K562 (cell line): ENCODE measurements around the gene BCL2L13. TPM values are rescaled to one million over a fixed set of nuclear protein-coding genes. Genes with fewer than 3 reads are reported as not detected.
A peak's percentile ranks its signal among the peaks of the same experiment; 100 is the strongest.

ENCODE experiments used
- ATAC-seq: fragments of 200-7000 bp; cut with Tn5 transposase; 3 replicates; pipeline ENCODE4 v1.9.1; 2020; ENCODE audit warnings: moderate library complexity
- BruUV-seq: library from RNA; stranded (reverse); fragments of 400-500 nt; replicated peaks from 2 replicates; lab custom pipeline; 2021; lab: Mats Ljungman, UMichigan
- CTCF ChIA-PET: fragments of 300-600 bp; formaldehyde crosslinking; extraction: SDS; loops from one replicate; lab custom pipeline; 2021; ENCODE audit warnings: low intra/inter-chr PET ratio; lab: Yijun Ruan, JAX
- POLR2A ChIA-PET: fragments of 300-600, 350-650 bp; sonication (Branson Sonifier 250); formaldehyde crosslinking; extraction: SDS; loops from one replicate; lab custom pipeline; 2021; ENCODE audit warnings: antibody characterized with exemption, inconsistent platforms; lab: Yijun Ruan, JAX
- DNase-seq, 4 experiments: peaks; one replicate each; pipeline versions ENCODE4 v3.0.0 to v3.0.0-alpha.2; 2011 to 2018; ENCODE audit warnings: low spot score in 3 of 4, mixed read lengths in 3 of 4; ENCODE audit errors: extremely low read depth in 1 of 4
- FAIRE-seq: peaks from 2 replicates; lab custom pipeline; 2011; peaks lifted over from hg19 to GRCh38; lab: Jason Lieb, UNC
- H2AFZ ChIP-seq: 2 replicates; pipeline ENCODE4 v1.6.0; 2011; ENCODE audit warnings: low read depth, low read length, control low read depth, inconsistent platforms
- H3K27ac ChIP-seq: fragments of 200-600 bp; 3 replicates; pipeline ENCODE4 v1.8.0; 2011; ENCODE audit warnings: low read depth, mild to moderate bottlenecking, control low read depth, inconsistent platforms, low read length, moderate library complexity, mixed read lengths; ENCODE audit errors: extremely low read depth
- H3K27me3 ChIP-seq, 2 experiments: fragments of 300-600 bp in 1 of 2; 2 replicates in 1 of 2; 3 replicates in 1 of 2; pipeline versions ENCODE4 v1.6.0 to v1.8.0; 2011; ENCODE audit warnings: inconsistent platforms in 2 of 2, low read length in 2 of 2, mild to moderate bottlenecking in 1 of 2, mixed read lengths in 1 of 2, moderate library complexity in 1 of 2; ENCODE audit not compliant: control insufficient read depth in 2 of 2, insufficient read depth in 2 of 2
- H3K36me3 ChIP-seq: fragments of 300-600 bp; 3 replicates; pipeline ENCODE4 v1.8.0; 2011; ENCODE audit warnings: mild to moderate bottlenecking, low read length, inconsistent platforms; ENCODE audit not compliant: control insufficient read depth, insufficient read depth
- H3K4me1 ChIP-seq, 2 experiments: fragments of 200-600 bp in 1 of 2; replicated peaks in 1 of 2; 2 replicates in 1 of 2; 3 replicates in 1 of 2; pipeline versions ENCODE4 v1.5.1 to v1.8.0; 2011; ENCODE audit warnings: inconsistent platforms in 2 of 2, low read length in 2 of 2, mild to moderate bottlenecking in 1 of 2, mixed read lengths in 1 of 2, moderate library complexity in 1 of 2; ENCODE audit not compliant: control insufficient read depth in 2 of 2, insufficient read depth in 2 of 2
- H3K4me2 ChIP-seq: 2 replicates; pipeline ENCODE4 v1.6.1; 2011; ENCODE audit warnings: low read length, control low read depth, inconsistent platforms, mixed read lengths; ENCODE audit not compliant: insufficient read depth
- H3K4me3 ChIP-seq: fragments of 200-600 bp; sonication (generic), shearing (Covaris generic); 2 replicates; pipeline ENCODE4 v1.5.1; 2016; ENCODE audit warnings: control low read depth, inconsistent platforms
- H3K79me2 ChIP-seq: fragments of 200-600 bp; 3 replicates; pipeline ENCODE4 v1.8.0; 2011; ENCODE audit warnings: low read length, inconsistent platforms; ENCODE audit not compliant: control insufficient read depth, insufficient read depth
- H3K9ac ChIP-seq, 2 experiments: 2 replicates each; pipeline versions ENCODE4 v1.6.0 to v1.6.1; 2011; ENCODE audit warnings: low read depth in 2 of 2, low read length in 2 of 2, control low read depth in 1 of 2, inconsistent platforms in 1 of 2, mild to moderate bottlenecking in 1 of 2, mixed read lengths in 1 of 2; ENCODE audit not compliant: insufficient read depth in 1 of 2
- H3K9me1 ChIP-seq: one replicate; pipeline ENCODE4 v1.6.0; 2011; ENCODE audit warnings: inconsistent platforms, mild to moderate bottlenecking, low read length, moderate library complexity; ENCODE audit not compliant: control insufficient read depth, insufficient read depth
- H3K9me3 ChIP-seq: replicated peaks from 2 replicates; pipeline ENCODE4 v1.5.1; 2011; ENCODE audit warnings: low read depth, low read length, inconsistent platforms; ENCODE audit not compliant: control insufficient read depth, insufficient read depth
- H4K20me1 ChIP-seq: replicated peaks from 2 replicates; pipeline ENCODE4 v1.6.1; 2011; ENCODE audit warnings: low read length, inconsistent platforms, mixed read lengths; ENCODE audit not compliant: control insufficient read depth, insufficient read depth
- BCOR ChIP-seq: fragments of 450-650 bp; IDR thresholded peaks from 2 replicates; pipeline ENCODE4 v1.6.1; 2016
- FOXK1 ChIP-seq: sonication (generic); formaldehyde crosslinking; IDR thresholded peaks from 2 replicates; pipeline ENCODE4 v1.8.0; 2022; ENCODE audit warnings: missing genetic modification reagents, mild to moderate bottlenecking, borderline replicate concordance
- IRF2 ChIP-seq: sonication (generic); formaldehyde crosslinking; IDR thresholded peaks from 2 replicates; pipeline ENCODE4 v1.8.1; 2022; ENCODE audit warnings: mild to moderate bottlenecking, missing genetic modification reagents
- MAX ChIP-seq: sonication (generic); formaldehyde crosslinking; IDR thresholded peaks from 2 replicates; pipeline ENCODE4 v1.9.0; 2022; ENCODE audit warnings: mild to moderate bottlenecking, missing genetic modification reagents
- NEUROD1 ChIP-seq: fragments of 150-350 bp; IDR thresholded peaks from 2 replicates; pipeline ENCODE4 v1.6.1; 2014; ENCODE audit warnings: borderline replicate concordance, low read length, low read depth; ENCODE audit not compliant: partially characterized antibody
- POLR2A ChIP-seq: fragments of 450-650 bp; conservative IDR thresholded peaks from 2 replicates; pipeline ENCODE4 v1.6.1; 2016
- TAF9B ChIP-seq: fragments of 450-650 bp; IDR thresholded peaks from 2 replicates; pipeline ENCODE4 v1.6.1; 2018; ENCODE audit warnings: mild to moderate bottlenecking; ENCODE audit not compliant: partially characterized antibody
- TBL1XR1 ChIP-seq, 2 experiments: IDR thresholded peaks; 2 replicates each; pipeline ENCODE4 v1.6.1; 2012; ENCODE audit warnings: improper control_type of control experiment in 2 of 2, low read length in 2 of 2, mild to moderate bottlenecking in 1 of 2
- TCFL5 ChIP-seq: fragments of 250-450 bp; sonication (Bioruptor Pico); conservative IDR thresholded peaks from 2 replicates; pipeline ENCODE4 v1.6.1; 2021; ENCODE audit warnings: mild to moderate bottlenecking, moderate library complexity, matching md5 sums
- TRIM28 ChIP-seq: fragments of 450-650 bp; IDR thresholded peaks from 2 replicates; pipeline ENCODE4 v1.6.1; 2017
- ZNF589 ChIP-seq: fragments of 200-800 bp; sonication (Bioruptor generic); IDR thresholded peaks from 2 replicates; pipeline ENCODE4 v1.6.1; 2016; ENCODE audit warnings: low read depth, missing genetic modification characterization, missing compliant biosample characterization
- ZNF785 ChIP-seq: fragments of 250-450 bp; sonication (Bioruptor Pico); IDR thresholded peaks from 2 replicates; pipeline ENCODE4 v1.4.0; 2020; ENCODE audit warnings: mild to moderate bottlenecking
- WGBS: fragments of 100-300 bp; shearing (Covaris generic); methylation state at CpG from one replicate; pipeline ENCODE4 v1.1.6; 2016; ENCODE audit warnings: low coverage, mixed read lengths; ENCODE audit not compliant: insufficient coverage; ENCODE audit errors: missing lambda C conversion rate; 5-methylcytosine and 5-hydroxymethylcytosine counted together
- in situ Hi-C: fragments of 300-500 bp; cut with MboI; formaldehyde crosslinking; loops from 4 replicates; pipeline ENCODE4 v1.15.0; 2018; ENCODE audit warnings: inconsistent platforms, mixed read lengths
- intact Hi-C: fragments of 100-400 bp; cut with micrococcal nuclease; formaldehyde crosslinking; loops from 2 replicates; pipeline ENCODE4 v1.14.2; 2022
- polyA plus RNA-seq, 8 experiments: library from polyadenylated mRNA; depleted of rRNA in 4 of 8; stranded (reverse) in 5 of 8; unstranded in 3 of 8; fragments of >200 nt; fragmentation: Nextera tagmentation in 2 of 8; fragmentation: Illumina TruSeq in 1 of 8; extraction: Ambion mirVana in 2 of 8; extraction: Trizol in 1 of 8; gene quantifications; 2 replicates each; pipeline versions ENCODE4 v1.2.1 to v1.2.3, GENCODE V29; 2011 to 2014; ENCODE audit warnings: inconsistent platforms in 1 of 8, missing spikeins in 1 of 8
- total RNA-seq, 7 experiments: library from RNA; depleted of rRNA in 6 of 7; stranded (reverse); fragments of >200 nt in 6 of 7; fragmentation: Illumina TruSeq in 2 of 7; extraction: Trizol in 2 of 7; gene quantifications; 2 replicates each; pipeline versions ENCODE4 v1.2.1 to v1.2.3, GENCODE V29; 2011 to 2021; ENCODE audit warnings: low replicate concordance in 1 of 7

The BCL2L13 gene
- total and polyA plus RNA-seq, 9 of the 15 experiments (the other 6 are each of a cell fraction or from before 2014, with no cell fraction given) = 41.5 to 63.4 (median 56.5) TPM

DNA sequence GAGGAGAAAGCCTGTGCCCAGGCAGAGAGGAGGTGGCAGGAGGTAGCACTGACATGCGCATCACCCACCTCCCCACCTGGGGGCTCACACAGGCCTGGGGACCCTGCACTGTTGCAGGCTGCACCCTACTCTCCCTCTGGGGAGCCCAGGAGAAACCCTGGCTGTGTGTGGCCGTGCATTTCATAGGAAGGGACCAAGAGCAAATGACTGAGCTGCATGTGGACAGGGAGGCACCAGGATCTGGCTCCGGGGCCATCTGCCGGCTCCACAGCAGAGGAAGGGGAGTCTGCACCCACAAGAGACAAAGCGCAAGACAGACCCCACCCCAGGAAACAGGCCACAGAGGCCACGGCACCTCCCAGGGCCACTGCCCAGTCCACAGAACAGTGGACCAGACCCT is 113.0 kb downstream of the BCL2L13 start:
- peaks cover 30% of the 10 kb centered on the region for H3K79me2 ChIP-seq
- no peak overlapping the region for H2AFZ ChIP-seq
- H3K27me3 ChIP-seq = no peaks in the 10 kb centered on the region
- FAIRE-seq (no peak), ATAC-seq (no peak), DNase-seq (no peak)
- ChIA-PET POLR2A (interaction anchor here (0.6 to 1.4 kb wide), 5 partner anchors 8 to 309 kb away, joined by 3 to 5 read pairs (median 3); no protein-coding TSS in a partner anchor), CTCF (no interaction called here)
- 72% methylated on average over 6 of the region's 6 CpGs for WGBS
- no TSS peak for BruUV-seq
- H3K4me1 ChIP-seq = peaks cover 0 to 24% of the 10 kb centered on the region in 2 experiments; a peak in 2 of 5 replicates
- TF ChIP-seq ZNF785 (CRISPR knock-in tag) = no peak
- TF ChIP-seq IRF2 = no peak
- TF ChIP-seq BCOR = no peak
- TF ChIP-seq TAF9B = no peak
- no peak for TF ChIP-seq TRIM28
- TF ChIP-seq NEUROD1 = no peak
- no peak for TF ChIP-seq POLR2A
- no peak for TF ChIP-seq ZNF589 (CRISPR knock-in tag)
- TF ChIP-seq TCFL5 (CRISPR knock-in tag) = no peak
- TF ChIP-seq FOXK1 (CRISPR knock-in tag) = no peak
- no peak for TF ChIP-seq TBL1XR1 (IDR thresholded peaks at IDR 0.05; ENCODE audit: low read length in 2 of 2)
- TF ChIP-seq MAX (CRISPR knock-in tag) = no peak
- peak overlapping the region in 1 of 2 experiments; percentile 22; a peak in 2 of 4 replicates for H3K9ac ChIP-seq
- H3K4me2 ChIP-seq = no peak overlapping the region
- H3K9me1 ChIP-seq = peaks cover 3% of the 10 kb centered on the region
- H3K27ac ChIP-seq = no peak overlapping the region
- H3K9me3 ChIP-seq = no peaks in the 10 kb centered on the region
- intact Hi-C loops = no loop called here
- H4K20me1 ChIP-seq = no peaks in the 10 kb centered on the region; the same call in 1 of the 2 replicates
- no peak overlapping the region for H3K4me3 ChIP-seq
- H3K36me3 ChIP-seq = 0 out of 3 replicates have a peak, but pooled peaks cover 3% of the 10 kb centered on the region
- in situ Hi-C loops = no loop called here
